Measurements from ENCODE around the gene PIGX. TPM values are rescaled to one million over a fixed set of nuclear protein-coding genes. Genes with fewer than 3 reads are reported as not detected.

The PIGX gene
- total RNA-seq, 1 donor from 2014 or later = 17.8 TPM

DNA sequence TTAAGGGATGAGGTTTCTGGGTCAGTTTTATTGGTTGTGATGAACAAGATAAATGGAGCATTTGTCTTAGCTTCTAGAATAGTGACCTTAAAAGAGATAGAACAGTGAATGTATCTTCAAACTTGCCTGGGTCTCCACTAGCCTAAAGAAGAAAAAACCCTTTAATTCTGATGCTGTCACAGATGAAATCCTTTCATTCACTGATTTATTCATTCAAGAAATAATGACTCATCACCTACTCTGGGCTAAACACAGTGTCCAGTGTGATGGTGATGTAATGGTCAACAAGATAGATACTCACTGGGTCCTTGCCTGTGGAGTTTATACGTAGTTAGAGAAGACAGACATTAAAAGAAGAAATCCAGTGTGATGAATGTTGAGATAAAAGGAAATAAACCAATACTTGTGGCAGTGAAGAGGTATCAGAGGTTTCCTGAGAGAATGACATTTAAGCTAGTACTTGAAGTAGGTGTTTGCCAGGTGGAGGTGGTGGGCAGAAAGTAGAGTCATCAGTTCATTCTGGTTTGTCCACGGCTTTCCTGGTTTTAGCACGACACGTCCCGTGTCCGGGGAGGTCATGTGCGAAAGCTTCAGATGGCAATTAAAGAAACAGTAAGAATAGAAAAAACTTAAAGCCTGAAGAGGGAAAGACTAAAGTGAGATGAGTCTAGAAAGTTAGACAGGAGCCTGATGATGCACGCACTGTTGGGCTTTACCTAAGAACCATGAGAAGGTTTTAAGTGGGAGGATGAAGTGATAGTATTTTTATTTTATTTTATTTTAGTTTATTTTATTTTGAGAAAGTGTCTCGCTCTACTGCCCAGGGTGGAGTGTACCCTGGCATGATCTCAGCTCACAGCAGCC is 45.9 kb downstream of the PIGX start:
- Histone ChIP-seq H3K27me3 (ENCODE audit: control insufficient read depth, insufficient read depth, low read length) (no peaks in the 10 kb centered on the region), H3K4me3 (ENCODE audit: low read depth, low read length) (no peak overlapping the region), H3K36me3 (ENCODE audit: control insufficient read depth, insufficient read depth, low read length) (no peaks in the 10 kb centered on the region)
- no peak for DNase-seq (ENCODE audit: low read depth)
- TF ChIP-seq, protein P1, sequence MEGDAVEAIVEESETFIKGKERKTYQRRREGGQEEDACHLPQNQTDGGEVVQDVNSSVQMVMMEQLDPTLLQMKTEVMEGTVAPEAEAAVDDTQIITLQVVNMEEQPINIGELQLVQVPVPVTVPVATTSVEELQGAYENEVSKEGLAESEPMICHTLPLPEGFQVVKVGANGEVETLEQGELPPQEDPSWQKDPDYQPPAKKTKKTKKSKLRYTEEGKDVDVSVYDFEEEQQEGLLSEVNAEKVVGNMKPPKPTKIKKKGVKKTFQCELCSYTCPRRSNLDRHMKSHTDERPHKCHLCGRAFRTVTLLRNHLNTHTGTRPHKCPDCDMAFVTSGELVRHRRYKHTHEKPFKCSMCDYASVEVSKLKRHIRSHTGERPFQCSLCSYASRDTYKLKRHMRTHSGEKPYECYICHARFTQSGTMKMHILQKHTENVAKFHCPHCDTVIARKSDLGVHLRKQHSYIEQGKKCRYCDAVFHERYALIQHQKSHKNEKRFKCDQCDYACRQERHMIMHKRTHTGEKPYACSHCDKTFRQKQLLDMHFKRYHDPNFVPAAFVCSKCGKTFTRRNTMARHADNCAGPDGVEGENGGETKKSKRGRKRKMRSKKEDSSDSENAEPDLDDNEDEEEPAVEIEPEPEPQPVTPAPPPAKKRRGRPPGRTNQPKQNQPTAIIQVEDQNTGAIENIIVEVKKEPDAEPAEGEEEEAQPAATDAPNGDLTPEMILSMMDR (IDR thresholded peaks at IDR 0.05; ENCODE audit: insufficient read depth, low read length, poor library complexity, severe bottlenecking) = no peak

DNA sequence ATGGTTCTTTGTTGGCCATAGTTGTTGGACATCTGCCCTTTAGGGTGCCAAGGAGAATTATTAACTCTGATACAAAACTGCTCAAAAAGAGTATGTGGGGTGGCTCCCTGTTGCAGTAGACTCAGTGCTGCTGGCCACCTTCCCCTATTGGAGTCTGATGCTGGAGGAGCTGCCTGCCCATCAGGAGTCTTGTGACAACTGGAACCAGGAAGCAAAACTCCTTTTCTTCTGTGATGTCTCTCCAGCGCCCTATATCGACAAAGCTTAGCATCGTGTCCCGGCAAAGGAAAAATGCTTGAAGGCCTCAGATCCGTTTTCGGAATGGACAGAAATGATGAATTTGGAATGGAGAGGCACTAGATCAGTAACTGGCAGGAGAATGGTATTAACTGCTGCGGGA is 51.0 kb downstream of the PIGX start:
- DNase-seq (ENCODE audit: low read depth) = no peak
- Histone ChIP-seq H3K27me3 (ENCODE audit: control insufficient read depth, insufficient read depth, low read length) (no peaks in the 10 kb centered on the region), H3K4me3 (ENCODE audit: low read depth, low read length) (no peak overlapping the region), H3K36me3 (ENCODE audit: control insufficient read depth, insufficient read depth, low read length) (no peaks in the 10 kb centered on the region)
- TF ChIP-seq, protein P1 (IDR thresholded peaks at IDR 0.05; ENCODE audit: insufficient read depth, low read length, poor library complexity, severe bottlenecking) = no peak

DNA sequence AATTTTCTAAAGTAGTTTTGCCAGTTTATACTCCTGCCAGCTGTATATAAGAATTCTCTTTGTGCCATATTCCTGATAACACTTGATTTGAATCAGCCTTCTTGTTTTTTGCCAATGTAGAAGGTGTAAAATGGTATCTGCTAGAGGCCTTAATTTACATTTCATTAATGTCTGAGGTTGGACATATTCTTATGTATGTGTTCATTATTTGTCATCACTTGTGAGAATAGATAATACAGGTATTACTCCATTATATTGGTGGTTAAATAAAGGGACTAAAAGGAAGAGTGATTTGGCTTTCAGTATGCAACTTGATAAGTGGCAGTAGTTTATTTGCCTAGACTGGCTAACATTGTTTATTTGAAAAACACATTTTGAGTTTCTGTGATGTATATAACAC is 53.3 kb downstream of the PIGX start:
- TF ChIP-seq, protein P1 (IDR thresholded peaks at IDR 0.05; ENCODE audit: insufficient read depth, low read length, poor library complexity, severe bottlenecking) = no peak
- no peaks in the 10 kb centered on the region for H3K27me3 ChIP-seq (ENCODE audit: control insufficient read depth, insufficient read depth, low read length)
- no peak overlapping the region for H3K4me3 ChIP-seq (ENCODE audit: low read depth, low read length)
- H3K36me3 ChIP-seq (ENCODE audit: control insufficient read depth, insufficient read depth, low read length) = peaks cover 2% of the 10 kb centered on the region
- DNase-seq (ENCODE audit: low read depth) = no peak

DNA sequence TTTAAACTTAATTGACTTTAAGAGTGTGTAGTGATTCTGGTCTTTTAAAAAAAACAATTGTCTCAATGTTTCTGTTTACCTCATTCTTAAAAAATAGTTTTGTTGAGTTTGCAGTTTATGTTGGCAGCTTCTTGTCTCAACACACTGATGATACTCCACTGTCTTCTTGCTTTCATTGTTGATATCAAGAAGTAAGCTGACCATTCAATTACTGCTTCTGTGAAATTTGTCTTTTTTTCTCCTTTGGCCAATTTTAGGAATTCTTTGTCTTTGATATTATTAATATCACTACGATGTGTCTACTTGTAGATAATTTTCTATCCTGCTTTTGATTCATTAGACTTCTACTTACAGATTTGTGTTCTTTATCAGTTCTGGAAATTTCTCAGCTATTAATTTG is 58.9 kb downstream of the PIGX start:
- TF ChIP-seq, protein P1 (IDR thresholded peaks at IDR 0.05; ENCODE audit: insufficient read depth, low read length, poor library complexity, severe bottlenecking) = no peak
- peaks cover 2% of the 10 kb centered on the region for H3K36me3 ChIP-seq (ENCODE audit: control insufficient read depth, insufficient read depth, low read length)
- H3K27me3 ChIP-seq (ENCODE audit: control insufficient read depth, insufficient read depth, low read length) = no peaks in the 10 kb centered on the region
- no peak overlapping the region for H3K4me3 ChIP-seq (ENCODE audit: low read depth, low read length)
- no peak for DNase-seq (ENCODE audit: low read depth)

DNA sequence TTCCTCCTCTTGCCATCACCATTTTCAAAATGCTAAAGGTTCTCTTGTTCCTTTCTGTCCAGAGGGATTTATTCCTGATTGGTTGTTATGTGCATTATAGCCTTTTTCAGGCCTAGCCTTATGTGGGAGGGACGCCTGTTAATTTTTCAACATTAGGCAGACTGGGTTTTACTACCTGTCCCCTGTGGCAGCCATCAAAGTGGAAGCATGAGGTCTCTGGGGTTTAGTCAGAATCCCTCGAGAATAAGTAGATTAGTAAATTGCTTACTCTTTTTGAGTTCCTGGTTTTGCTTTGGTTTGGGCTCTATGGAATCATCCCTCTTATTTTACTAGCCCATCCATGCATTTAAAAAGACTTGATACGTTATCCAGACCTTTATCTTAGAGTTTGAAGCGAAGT is 59.9 kb downstream of the PIGX start:
- H3K36me3 ChIP-seq (ENCODE audit: control insufficient read depth, insufficient read depth, low read length) = peaks cover 2% of the 10 kb centered on the region
- H3K27me3 ChIP-seq (ENCODE audit: control insufficient read depth, insufficient read depth, low read length) = no peaks in the 10 kb centered on the region
- DNase-seq (ENCODE audit: low read depth) = no peak
- TF ChIP-seq, protein P1 (IDR thresholded peaks at IDR 0.05; ENCODE audit: insufficient read depth, low read length, poor library complexity, severe bottlenecking) = no peak
- H3K4me3 ChIP-seq (ENCODE audit: low read depth, low read length) = no peak overlapping the region

DNA sequence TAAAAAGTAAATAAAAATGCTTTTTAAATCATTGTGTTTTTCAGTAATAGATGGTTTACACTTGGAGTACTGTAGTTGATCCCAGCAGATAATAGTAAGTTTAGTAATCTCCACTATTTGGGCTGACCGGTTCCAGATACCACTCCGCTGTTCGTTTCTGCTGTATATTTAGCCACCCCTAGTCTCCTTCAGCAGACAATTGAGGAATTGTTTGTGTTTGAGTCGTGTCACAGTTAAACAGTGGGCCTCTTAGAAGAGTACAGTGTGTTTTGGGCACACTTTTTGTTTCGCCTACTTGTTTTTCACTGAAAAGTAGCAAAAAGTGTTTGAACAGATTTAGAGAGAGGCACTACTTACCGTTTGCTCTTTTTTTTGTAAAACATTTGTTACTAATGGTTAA is 60.7 kb downstream of the PIGX start:
- TF ChIP-seq, protein P1 (IDR thresholded peaks at IDR 0.05; ENCODE audit: insufficient read depth, low read length, poor library complexity, severe bottlenecking) = no peak
- no peaks in the 10 kb centered on the region for H3K27me3 ChIP-seq (ENCODE audit: control insufficient read depth, insufficient read depth, low read length)
- no peak overlapping the region for H3K4me3 ChIP-seq (ENCODE audit: low read depth, low read length)
- no peak for DNase-seq (ENCODE audit: low read depth)
- H3K36me3 ChIP-seq (ENCODE audit: control insufficient read depth, insufficient read depth, low read length) = peaks cover 2% of the 10 kb centered on the region

Measured in kidney epithelial cell (primary cell).